ENCODE measurements around the gene RHBDD3. TPM values are rescaled to one million over a fixed set of nuclear protein-coding genes. Genes with fewer than 3 reads are reported as not detected.
A peak's percentile ranks its signal among the peaks of the same experiment; 100 is the strongest.
"Not testable (repeated sequence)": the region's sequence is repeated elsewhere in the genome, so short reads cannot be mapped to it uniquely, and the experiment has no call there.

Gene RHBDD3
- total RNA-seq, 2 donors from 2014 or later = 13.4 to 19.7 TPM

- intact Hi-C loops (cut with DNase I, micrococcal nuclease) = no loop called here
- no peak for DNase-seq
- ATAC-seq = no peak
Measured at GRCh38 chr22:29257751-29258181, 10.0 kb downstream of the RHBDD3 start.

- DNase-seq = no peak
Measured at GRCh38 chr22:29256606-29257325, 11.0 kb downstream of the RHBDD3 start.

GRCh38 chr22:29255064-29255621 is 12.6 kb downstream of the RHBDD3 start:
- ATAC-seq (no peak), DNase-seq (no peak)
- intact Hi-C loops (cut with DNase I, micrococcal nuclease) = no loop called here

More at GRCh38 chr22:29256606-29257325, 11.0 kb downstream of the RHBDD3 start:
- ATAC-seq = no peak
- intact Hi-C loops (cut with DNase I, micrococcal nuclease) = no loop called here

- DNase-seq = no peak
- intact Hi-C loops (cut with DNase I, micrococcal nuclease) = no loop called here
- ATAC-seq = no peak
Measured at GRCh38 chr22:29254286-29254660, 13.5 kb downstream of the RHBDD3 start.

- DNase-seq (no peak), ATAC-seq (no peak)
- intact Hi-C loops (cut with DNase I, micrococcal nuclease) = no loop called here
Measured at GRCh38 chr22:29253561-29254285, 14.1 kb downstream of the RHBDD3 start.

GRCh38 chr22:29251981-29252911 is 15.5 kb downstream of the RHBDD3 start:
- ATAC-seq (no peak), DNase-seq (no peak)
- intact Hi-C loops (cut with DNase I, micrococcal nuclease) = no loop called here

GRCh38 chr22:29251265-29251664 is 16.5 kb downstream of the RHBDD3 start:
- ATAC-seq (no peak), DNase-seq (no peak)
- intact Hi-C loops (cut with DNase I, micrococcal nuclease) = no loop called here

- ATAC-seq, DNase-seq: not testable (repeated sequence)
- intact Hi-C loops (cut with DNase I, micrococcal nuclease) = loop anchor here in 1 of 2 donors (10.0 kb wide), 1 partner anchor 393 kb away; no protein-coding TSS in a partner anchor
Measured at GRCh38 chr22:29247891-29248290, 19.9 kb downstream of the RHBDD3 start.

GRCh38 chr22:29245626-29246385 is 22.0 kb downstream of the RHBDD3 start:
- ATAC-seq (peak; percentile 92), DNase-seq (peak in 1 of 2 donors; percentile 67)
- intact Hi-C loops (cut with DNase I, micrococcal nuclease) = loop anchor here in 1 of 2 donors (10.0 kb wide), 1 partner anchor 391 kb away; no protein-coding TSS in a partner anchor

- DNase-seq (no peak), ATAC-seq (peak; percentile 16)
- intact Hi-C loops (cut with DNase I, micrococcal nuclease) = loop anchor here in 1 of 2 donors (10.0 kb wide), 1 partner anchor 390 kb away; no protein-coding TSS in a partner anchor
Measured at GRCh38 chr22:29244785-29245625, 22.8 kb downstream of the RHBDD3 start.

- intact Hi-C loops (cut with DNase I, micrococcal nuclease) = loop anchor here in 1 of 2 donors (10.0 kb wide), 1 partner anchor 389 kb away; no protein-coding TSS in a partner anchor
- ATAC-seq = no peak
Measured at GRCh38 chr22:29243874-29244446, 23.8 kb downstream of the RHBDD3 start.

GRCh38 chr22:29240481-29240880 is 27.3 kb downstream of the RHBDD3 start:
- DNase-seq, ATAC-seq: not testable (repeated sequence)
- intact Hi-C loops (cut with DNase I, micrococcal nuclease) = loop anchor here in 1 of 2 donors (10.0 kb wide), 1 partner anchor 386 kb away; no protein-coding TSS in a partner anchor

More at GRCh38 chr22:29243874-29244446, 23.8 kb downstream of the RHBDD3 start:
- no peak for DNase-seq

- intact Hi-C loops (cut with DNase I, micrococcal nuclease) = no loop called here
- DNase-seq = no peak
- ATAC-seq = no peak
Measured at GRCh38 chr22:29233277-29233877, 34.4 kb downstream of the RHBDD3 start.

GRCh38 chr22:29231971-29232959 is 35.5 kb downstream of the RHBDD3 start:
- ATAC-seq = no peak
- DNase-seq = no peak
- intact Hi-C loops (cut with DNase I, micrococcal nuclease) = no loop called here

Data from left colon (tissue), 2 donors.